K562 (cell line): ENCODE data around the gene EFCAB8.

Experiments
- CTCF ChIP-seq, 3 experiments: IDR thresholded peaks in 2 of 3; conservative IDR thresholded peaks in 1 of 3; 2 replicates each; pipeline ENCODE4 v1.5.1; 2011 to 2012; ENCODE audit warnings: low read length in 3 of 3, mild to moderate bottlenecking in 3 of 3, control low read depth in 2 of 3, improper control_type of control experiment in 1 of 3, inconsistent platforms in 1 of 3, low read depth in 1 of 3, mixed read lengths in 1 of 3, moderate library complexity in 1 of 3; ENCODE audit not compliant: insufficient read depth in 2 of 3
- EP300 ChIP-seq: IDR thresholded peaks from 2 replicates; pipeline ENCODE4 v1.6.1; 2012; ENCODE audit warnings: low read length, improper control_type of control experiment
- EZH2 ChIP-seq: IDR thresholded peaks from 2 replicates; pipeline ENCODE4 v1.6.1; 2012; ENCODE audit warnings: low read depth, mild to moderate bottlenecking, inconsistent platforms, low read length, borderline replicate concordance
- FOS ChIP-seq: IDR thresholded peaks from 3 replicates; pipeline ENCODE4 v1.6.1; 2011; ENCODE audit not compliant: insufficient read length; ENCODE audit errors: extremely low read depth
- HNRNPLL ChIP-seq: fragments of 200-400 bp; formaldehyde crosslinking; IDR thresholded peaks from 2 replicates; pipeline ENCODE4 v1.6.1; 2017; ENCODE audit warnings: low read length, low read depth, mild to moderate bottlenecking; ENCODE audit not compliant: poor library complexity, severe bottlenecking
- JUN ChIP-seq, 2 experiments: sonication (generic) in 1 of 2; formaldehyde crosslinking in 1 of 2; IDR thresholded peaks; 2 replicates each; pipeline versions ENCODE4 v1.6.1 to v1.8.0; 2012 to 2022; ENCODE audit warnings: borderline replicate concordance in 2 of 2, mild to moderate bottlenecking in 2 of 2, improper control_type of control experiment in 1 of 2, low read depth in 1 of 2, low read length in 1 of 2, missing genetic modification reagents in 1 of 2
- POLR2A ChIP-seq: fragments of 450-650 bp; conservative IDR thresholded peaks from 2 replicates; pipeline ENCODE4 v1.6.1; 2016
- SMC3 ChIP-seq: conservative IDR thresholded peaks from 2 replicates; pipeline ENCODE4 v1.6.1; 2011; ENCODE audit warnings: low read depth, low read length, improper control_type of control experiment; ENCODE audit not compliant: insufficient read depth
- ZKSCAN1 ChIP-seq: fragments of 150-350 bp; IDR thresholded peaks from 2 replicates; pipeline ENCODE4 v1.6.1; 2016; ENCODE audit warnings: low read depth, low read length
- ZNF785 ChIP-seq: fragments of 250-450 bp; sonication (Bioruptor Pico); IDR thresholded peaks from 2 replicates; pipeline ENCODE4 v1.4.0; 2020; ENCODE audit warnings: mild to moderate bottlenecking
- TF ChIP-seq, protein P1 (sequence below): fragments of 250-450 bp; sonication (Bioruptor Pico); IDR thresholded peaks from 2 replicates; pipeline ENCODE4 v1.8.0; 2021; ENCODE audit warnings: moderate library complexity, mild to moderate bottlenecking, inconsistent platforms
- TF ChIP-seq, protein P2 (sequence below): fragments of 450-650 bp; formaldehyde crosslinking; IDR thresholded peaks from 2 replicates; pipeline ENCODE4 v1.4.0; 2020; ENCODE audit warnings: mild to moderate bottlenecking, moderate library complexity
- TF ChIP-seq, protein P3 (sequence below): sonication (generic); formaldehyde crosslinking; IDR thresholded peaks from 2 replicates; pipeline ENCODE4 v1.9.0; 2022; ENCODE audit warnings: mild to moderate bottlenecking, missing genetic modification reagents

DNA sequence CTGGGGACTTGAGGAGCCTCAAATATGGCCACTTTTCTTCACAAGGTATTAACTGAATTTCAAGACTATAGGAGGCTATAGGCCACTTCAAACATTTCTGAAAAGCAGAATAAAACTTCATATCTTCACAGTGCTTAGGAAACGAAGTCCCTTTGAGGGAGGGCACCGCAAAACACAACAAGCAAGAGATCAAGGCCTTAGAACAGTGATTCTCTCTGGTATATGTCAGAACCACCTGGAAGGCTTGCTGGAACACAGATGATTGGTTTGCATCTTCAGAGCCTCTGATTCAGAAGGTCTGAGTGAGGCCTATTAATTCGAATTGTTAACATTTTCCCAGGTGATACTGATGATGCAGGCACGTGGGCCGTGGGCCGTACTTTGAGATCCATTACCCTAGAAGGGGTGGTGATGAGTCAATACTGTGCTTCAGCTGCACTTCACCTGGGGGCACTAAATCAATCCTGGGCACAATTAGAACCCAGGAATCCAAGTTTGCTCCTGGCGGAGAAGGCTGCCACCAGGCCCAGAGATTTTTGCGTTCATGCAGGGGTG is 134.8 kb downstream of the EFCAB8 start:
- no peak for TF ChIP-seq POLR2A
- TF ChIP-seq, protein P1, sequence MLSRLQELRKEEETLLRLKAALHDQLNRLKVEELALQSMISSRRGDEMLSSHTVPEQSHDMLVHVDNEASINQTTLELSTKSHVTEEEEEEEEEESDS (CRISPR knock-in tag) = no peak
- TF ChIP-seq JUN (IDR thresholded peaks at IDR 0.05; ENCODE audit: borderline replicate concordance, low read depth, low read length) = no peak
- TF ChIP-seq JUN (CRISPR knock-in tag; IDR thresholded peaks at IDR 0.05; ENCODE audit: borderline replicate concordance) = no peak
- TF ChIP-seq CTCF (IDR thresholded peaks at IDR 0.05 in 2 of 3, conservative IDR thresholded peaks at IDR 0.05 in 1 of 3; ENCODE audit: insufficient read depth in 2 of 3, low read depth in 1 of 3, low read length in 3 of 3) = no peak
- TF ChIP-seq, protein P2, sequence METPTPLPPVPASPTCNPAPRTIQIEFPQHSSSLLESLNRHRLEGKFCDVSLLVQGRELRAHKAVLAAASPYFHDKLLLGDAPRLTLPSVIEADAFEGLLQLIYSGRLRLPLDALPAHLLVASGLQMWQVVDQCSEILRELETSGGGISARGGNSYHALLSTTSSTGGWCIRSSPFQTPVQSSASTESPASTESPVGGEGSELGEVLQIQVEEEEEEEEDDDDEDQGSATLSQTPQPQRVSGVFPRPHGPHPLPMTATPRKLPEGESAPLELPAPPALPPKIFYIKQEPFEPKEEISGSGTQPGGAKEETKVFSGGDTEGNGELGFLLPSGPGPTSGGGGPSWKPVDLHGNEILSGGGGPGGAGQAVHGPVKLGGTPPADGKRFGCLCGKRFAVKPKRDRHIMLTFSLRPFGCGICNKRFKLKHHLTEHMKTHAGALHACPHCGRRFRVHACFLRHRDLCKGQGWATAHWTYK (CRISPR knock-in tag) = no peak
- no peak for TF ChIP-seq HNRNPLL
- TF ChIP-seq, protein P3, sequence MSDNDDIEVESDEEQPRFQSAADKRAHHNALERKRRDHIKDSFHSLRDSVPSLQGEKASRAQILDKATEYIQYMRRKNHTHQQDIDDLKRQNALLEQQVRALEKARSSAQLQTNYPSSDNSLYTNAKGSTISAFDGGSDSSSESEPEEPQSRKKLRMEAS (CRISPR knock-in tag) = no peak
- TF ChIP-seq ZNF785 (CRISPR knock-in tag) = no peak
- TF ChIP-seq EZH2 = no peak
- no peak for TF ChIP-seq ZKSCAN1
- no peak for TF ChIP-seq EP300
- TF ChIP-seq FOS = no peak
- TF ChIP-seq SMC3 = no peak
